ENCODE measurements around the gene CYP17A1. TPM values are rescaled to one million over a fixed set of nuclear protein-coding genes. Genes with fewer than 3 reads are reported as not detected.
A peak's percentile ranks its signal among the peaks of the same experiment; 100 is the strongest.
"Not testable (repeated sequence)": the region's sequence is repeated elsewhere in the genome, so short reads cannot be mapped to it uniquely, and the experiment has no call there.

CYP17A1 gene
- total RNA-seq, 3 donors from 2014 or later (not counting 1 experiment from before 2014, with no cell fraction given): not detected

GRCh38 chr10:102827597-102827975 is 9.6 kb downstream of the CYP17A1 start:
- no peaks in the 10 kb centered on the region for H3K36me3 ChIP-seq (ENCODE audit: control insufficient read depth, insufficient read depth, low read length)
- Mint-ChIP-seq H3K9me3 (no peaks in the 10 kb centered on the region), H3K4me3 (no peak overlapping the region), H3K27ac (no peak overlapping the region), H3K27me3 (ENCODE audit: low read depth in 2 of 2) (no peaks in the 10 kb centered on the region), H3K36me3 (no peaks in the 10 kb centered on the region), H3K4me1 (no peaks in the 10 kb centered on the region)
- no peaks in the 10 kb centered on the region for H3K4me1 ChIP-seq (ENCODE audit: control insufficient read depth, insufficient read depth, low read length)
- H3K4me3 ChIP-seq (ENCODE audit: low read length): no peak overlapping the region
- DNase-seq: no peak
- H3K9me3 ChIP-seq (ENCODE audit: control insufficient read depth, insufficient read depth, low read length): no peaks in the 10 kb centered on the region
- intact Hi-C loops (cut with micrococcal nuclease): no loop called here
- TF ChIP-seq CTCF (IDR thresholded peaks at IDR 0.05): no peak
- WGBS (ENCODE audit: insufficient coverage): 87% methylated on average over 5 of the region's 5 CpGs
- H3K27ac ChIP-seq (ENCODE audit: low read length): no peak overlapping the region
- ATAC-seq: no peak
- no peaks in the 10 kb centered on the region for H3K27me3 ChIP-seq (ENCODE audit: control insufficient read depth, insufficient read depth, low read length)

GRCh38 chr10:102826148-102826796 is 10.9 kb downstream of the CYP17A1 start:
- Histone ChIP-seq H3K4me3 (ENCODE audit: low read length) (no peak overlapping the region), H3K27ac (ENCODE audit: low read length) (no peak overlapping the region), H3K9me3 (ENCODE audit: control insufficient read depth, insufficient read depth, low read length) (no peaks in the 10 kb centered on the region), H3K36me3 (ENCODE audit: control insufficient read depth, insufficient read depth, low read length) (no peaks in the 10 kb centered on the region), H3K27me3 (ENCODE audit: control insufficient read depth, insufficient read depth, low read length) (no peaks in the 10 kb centered on the region), H3K4me1 (ENCODE audit: control insufficient read depth, insufficient read depth, low read length) (no peaks in the 10 kb centered on the region)
- no peak overlapping the region for H3K27ac Mint-ChIP-seq
- intact Hi-C loops (cut with micrococcal nuclease): no loop called here
- no peaks in the 10 kb centered on the region for H3K9me3 Mint-ChIP-seq
- ATAC-seq: no peak
- DNase-seq: no peak
- H3K4me1 Mint-ChIP-seq: no peaks in the 10 kb centered on the region
- H3K27me3 Mint-ChIP-seq (ENCODE audit: low read depth in 2 of 2): no peaks in the 10 kb centered on the region
- H3K4me3 Mint-ChIP-seq: no peak overlapping the region
- WGBS (ENCODE audit: insufficient coverage): 91% methylated on average over 9 of the region's 9 CpGs
- TF ChIP-seq CTCF (IDR thresholded peaks at IDR 0.05): no peak
- no peaks in the 10 kb centered on the region for H3K36me3 Mint-ChIP-seq

- H3K27me3 ChIP-seq (ENCODE audit: control insufficient read depth, insufficient read depth, low read length): no peaks in the 10 kb centered on the region
- no peaks in the 10 kb centered on the region for H3K36me3 Mint-ChIP-seq
- no peaks in the 10 kb centered on the region for H3K9me3 ChIP-seq (ENCODE audit: control insufficient read depth, insufficient read depth, low read length)
- H3K4me3 Mint-ChIP-seq: no peak overlapping the region
- no peak for ATAC-seq
- H3K4me1 Mint-ChIP-seq: peaks cover 0 to 3% of the 10 kb centered on the region in 2 donors
- no peaks in the 10 kb centered on the region for H3K36me3 ChIP-seq (ENCODE audit: control insufficient read depth, insufficient read depth, low read length)
- H3K27ac Mint-ChIP-seq: no peak overlapping the region
- H3K4me1 ChIP-seq (ENCODE audit: control insufficient read depth, insufficient read depth, low read length): peaks cover under 1% of the 10 kb centered on the region
- no peak for DNase-seq
- intact Hi-C loops (cut with micrococcal nuclease): no loop called here
- no peak for TF ChIP-seq CTCF (IDR thresholded peaks at IDR 0.05)
- H3K27ac ChIP-seq (ENCODE audit: low read length): no peak overlapping the region
- no peaks in the 10 kb centered on the region for H3K9me3 Mint-ChIP-seq
- H3K4me3 ChIP-seq (ENCODE audit: low read length): no peak overlapping the region
- no peaks in the 10 kb centered on the region for H3K27me3 Mint-ChIP-seq (ENCODE audit: low read depth in 2 of 2)
- 87% methylated on average over 4 of the region's 4 CpGs for WGBS (ENCODE audit: insufficient coverage)
These were observed 12.5 kb downstream of the CYP17A1 start for GRCh38 chr10:102824664-102825063.

- intact Hi-C loops (cut with micrococcal nuclease): no loop called here
- Mint-ChIP-seq H3K36me3 (no peaks in the 10 kb centered on the region), H3K27ac (no peak overlapping the region), H3K4me1 (peaks cover 0 to 8% of the 10 kb centered on the region in 2 donors), H3K4me3 (no peak overlapping the region), H3K9me3 (no peaks in the 10 kb centered on the region), H3K27me3 (ENCODE audit: low read depth in 2 of 2) (no peaks in the 10 kb centered on the region)
- H3K4me3 ChIP-seq (ENCODE audit: low read length): no peak overlapping the region
- WGBS (ENCODE audit: insufficient coverage): 90% methylated on average over 10 of the region's 12 CpGs
- H3K4me1 ChIP-seq (ENCODE audit: control insufficient read depth, insufficient read depth, low read length): peaks cover 11% of the 10 kb centered on the region
- H3K36me3 ChIP-seq (ENCODE audit: control insufficient read depth, insufficient read depth, low read length): no peaks in the 10 kb centered on the region
- no peak for TF ChIP-seq CTCF (IDR thresholded peaks at IDR 0.05)
- no peak for DNase-seq
- no peak overlapping the region for H3K27ac ChIP-seq (ENCODE audit: low read length)
- H3K9me3 ChIP-seq (ENCODE audit: control insufficient read depth, insufficient read depth, low read length): no peaks in the 10 kb centered on the region
- ATAC-seq: no peak
- no peaks in the 10 kb centered on the region for H3K27me3 ChIP-seq (ENCODE audit: control insufficient read depth, insufficient read depth, low read length)
These were observed 15.0 kb downstream of the CYP17A1 start for GRCh38 chr10:102822222-102822621.

GRCh38 chr10:102820008-102820407 is 17.2 kb downstream of the CYP17A1 start:
- ATAC-seq; H3K4me3 Mint-ChIP-seq; H3K9me3 Mint-ChIP-seq; H3K36me3 Mint-ChIP-seq; intact Hi-C loops (cut with micrococcal nuclease); H3K27ac ChIP-seq (ENCODE audit: low read length); H3K4me3 ChIP-seq (ENCODE audit: low read length); H3K27me3 ChIP-seq (ENCODE audit: control insufficient read depth, insufficient read depth, low read length); H3K9me3 ChIP-seq (ENCODE audit: control insufficient read depth, insufficient read depth, low read length); H3K36me3 ChIP-seq (ENCODE audit: control insufficient read depth, insufficient read depth, low read length); DNase-seq; H3K27me3 Mint-ChIP-seq (ENCODE audit: low read depth in 2 of 2): not testable (repeated sequence)
- Mint-ChIP-seq H3K4me1 (peaks cover 14 to 25% of the 10 kb centered on the region in 2 donors), H3K27ac (peak overlapping the region in 1 of 2 donors; percentile 27)
- peaks cover 32% of the 10 kb centered on the region for H3K4me1 ChIP-seq (ENCODE audit: control insufficient read depth, insufficient read depth, low read length)
- 100% methylated on average over 5 of the region's 5 CpGs for WGBS (ENCODE audit: insufficient coverage)
